HepG2 (cell line): ENCODE measurements around the gene SLC9B2. TPM values are rescaled to one million over a fixed set of nuclear protein-coding genes. Genes with fewer than 3 reads are reported as not detected.

Experiments used
- ASH2L ChIP-seq: fragments of 300-600, 200-600 bp; sonication (generic); IDR thresholded peaks from 2 replicates; pipeline ENCODE4 v1.7.0; 2017; ENCODE audit warnings: low read depth, mild to moderate bottlenecking, moderate library complexity, mixed read lengths, low read length; ENCODE audit not compliant: insufficient read length
- CCDC6 ChIP-seq: sonication (generic); formaldehyde crosslinking; IDR thresholded peaks from 2 replicates; pipeline ENCODE4 v1.8.1; 2022; ENCODE audit warnings: mild to moderate bottlenecking, missing genetic modification reagents, moderate library complexity
- ELF1 ChIP-seq: sonication (generic); formaldehyde crosslinking; IDR thresholded peaks from 2 replicates; pipeline ENCODE4 v1.4.0; 2020; ENCODE audit warnings: missing genetic modification reagents
- EP300 ChIP-seq, 3 experiments: sonication (generic) in 1 of 3; formaldehyde crosslinking in 1 of 3; IDR thresholded peaks; 2 replicates each; pipeline versions ENCODE4 v1.5.1 to v1.6.1; 2011 to 2020; ENCODE audit warnings: low read depth in 2 of 3, low read length in 2 of 3, borderline replicate concordance in 1 of 3, improper control_type of control experiment in 1 of 3, mild to moderate bottlenecking in 1 of 3, missing genetic modification reagents in 1 of 3, moderate library complexity in 1 of 3
- MAFK ChIP-seq, 2 experiments: IDR thresholded peaks in 1 of 2; conservative IDR thresholded peaks in 1 of 2; 2 replicates each; pipeline ENCODE4 v1.6.1; 2011; ENCODE audit warnings: improper control_type of control experiment in 2 of 2, low read length in 2 of 2
- PAXIP1 ChIP-seq: sonication (generic); formaldehyde crosslinking; conservative IDR thresholded peaks from 2 replicates; pipeline ENCODE4 v1.4.0; 2020; ENCODE audit warnings: mild to moderate bottlenecking, missing genetic modification reagents, moderate library complexity
- PHF5A ChIP-seq: IDR thresholded peaks from one replicate; pipeline ENCODE4 v1.6.1; 2018; ENCODE audit warnings: low read depth, missing genetic modification reagents; ENCODE audit not compliant: unreplicated experiment
- POLR2AphosphoS5 ChIP-seq: IDR thresholded peaks from 2 replicates; pipeline ENCODE4 v1.6.1; 2012; ENCODE audit warnings: low read depth, low read length
- SMARCE1 ChIP-seq: fragments of 450-650 bp; IDR thresholded peaks from 2 replicates; pipeline ENCODE4 v1.6.1; 2017; ENCODE audit warnings: borderline replicate concordance
- SOX13 ChIP-seq, 3 experiments: fragments of 450-650 bp in 1 of 3; sonication (generic) in 1 of 3; formaldehyde crosslinking in 1 of 3; IDR thresholded peaks in 2 of 3; conservative IDR thresholded peaks in 1 of 3; 2 replicates each; pipeline versions ENCODE4 v1.5.0 to v1.6.1; 2016 to 2020; ENCODE audit warnings: antibody characterized with exemption in 1 of 3, mild to moderate bottlenecking in 1 of 3, missing compliant biosample characterization in 1 of 3, missing genetic modification reagents in 1 of 3, moderate library complexity in 1 of 3
- SP4 ChIP-seq: sonication (generic); formaldehyde crosslinking; IDR thresholded peaks from 2 replicates; pipeline ENCODE4 v1.8.1; 2023; ENCODE audit warnings: mild to moderate bottlenecking, missing genetic modification reagents
- TBX2 ChIP-seq: sonication (generic); formaldehyde crosslinking; IDR thresholded peaks from 2 replicates; pipeline ENCODE4 v1.5.0; 2020; ENCODE audit warnings: missing genetic modification reagents, mild to moderate bottlenecking, borderline replicate concordance
- TGIF2 ChIP-seq: IDR thresholded peaks from 2 replicates; pipeline ENCODE4 v1.6.1; 2016; ENCODE audit warnings: control low read depth, missing compliant biosample characterization
- THAP11 ChIP-seq: IDR thresholded peaks from 2 replicates; pipeline ENCODE4 v1.6.1; 2016; ENCODE audit warnings: missing biosample characterization, missing genetic modification reagents
- ZBTB33 ChIP-seq: sonication (generic); formaldehyde crosslinking; IDR thresholded peaks from 2 replicates; pipeline ENCODE4 v1.4.0; 2020; ENCODE audit warnings: missing genetic modification reagents
- ZFP36L1 ChIP-seq: sonication (generic); formaldehyde crosslinking; IDR thresholded peaks from 2 replicates; pipeline ENCODE4 v1.8.0; 2022; ENCODE audit warnings: mild to moderate bottlenecking, missing genetic modification reagents, moderate library complexity
- ZNF101 ChIP-seq: sonication (generic); formaldehyde crosslinking; IDR thresholded peaks from 2 replicates; pipeline ENCODE4 v1.4.0; 2020; ENCODE audit warnings: mild to moderate bottlenecking, low read depth, missing genetic modification reagents, borderline replicate concordance
- ZNF3 ChIP-seq: IDR thresholded peaks from 2 replicates; pipeline ENCODE4 v1.7.0; 2017; ENCODE audit warnings: inconsistent platforms
- ZNF468 ChIP-seq: sonication (generic); formaldehyde crosslinking; IDR thresholded peaks from 2 replicates; pipeline ENCODE4 v1.8.0; 2022; ENCODE audit warnings: mild to moderate bottlenecking, moderate library complexity, missing genetic modification reagents
- ZNF552 ChIP-seq: sonication (generic); formaldehyde crosslinking; IDR thresholded peaks from 2 replicates; pipeline ENCODE4 v1.9.0; 2022; ENCODE audit warnings: missing genetic modification reagents, mild to moderate bottlenecking, borderline replicate concordance
- ZNF572 ChIP-seq: sonication (generic); formaldehyde crosslinking; IDR thresholded peaks from 2 replicates; pipeline ENCODE4 v1.5.1; 2020; ENCODE audit warnings: mild to moderate bottlenecking, missing genetic modification reagents
- ZNF713 ChIP-seq: sonication (generic); formaldehyde crosslinking; IDR thresholded peaks from 2 replicates; pipeline ENCODE4 v1.4.0; 2020; ENCODE audit warnings: mild to moderate bottlenecking, missing genetic modification reagents
- ZNF790 ChIP-seq: sonication (generic); formaldehyde crosslinking; IDR thresholded peaks from 2 replicates; pipeline ENCODE4 v1.8.0; 2022; ENCODE audit warnings: missing genetic modification reagents, mild to moderate bottlenecking, borderline replicate concordance
- ZNF792 ChIP-seq: IDR thresholded peaks from 2 replicates; pipeline ENCODE4 v1.6.1; 2016
- ZNF878 ChIP-seq: sonication (generic); formaldehyde crosslinking; IDR thresholded peaks from 2 replicates; pipeline ENCODE4 v1.8.1; 2023; ENCODE audit warnings: mild to moderate bottlenecking, missing genetic modification reagents, moderate library complexity
- polyA plus RNA-seq, 8 experiments: library from polyadenylated mRNA; depleted of rRNA in 3 of 8; stranded (reverse) in 7 of 8; unstranded in 1 of 8; fragments of >200 nt; fragmentation: Illumina TruSeq in 4 of 8; extraction: Trizol in 4 of 8; gene quantifications; 2 replicates each; pipeline versions ENCODE4 v1.2.1 to v1.2.3, GENCODE V29; 2011 to 2016; ENCODE audit warnings: low read depth in 4 of 8, missing spikeins in 1 of 8, mixed read lengths in 1 of 8; ENCODE audit not compliant: insufficient read depth in 1 of 8
- total RNA-seq, 5 experiments: library from RNA; depleted of rRNA; stranded (reverse); fragments of >200 nt; fragmentation: Illumina TruSeq; extraction: Trizol; gene quantifications; 2 replicates each; pipeline ENCODE4 v1.2.3, GENCODE V29; 2016; ENCODE audit warnings: low read depth in 1 of 5

The SLC9B2 gene
- total and polyA plus RNA-seq, 2 of the 13 experiments (the other 11 are each of a cell fraction or from before 2014, with no cell fraction given), result 23.5 to 38.5 TPM

- TF ChIP-seq ZBTB33 (CRISPR knock-in tag) (no peak), ZNF792 (CRISPR knock-in tag) (no peak), TGIF2 (CRISPR knock-in tag) (no peak), MAFK (conservative IDR thresholded peaks at IDR 0.05 in 1 of 2, IDR thresholded peaks at IDR 0.05 in 1 of 2; ENCODE audit: low read length in 2 of 2) (no peak), TBX2 (no peak), ZNF101 (no peak), ZNF713 (no peak), ELF1 (CRISPR knock-in tag) (peak; percentile 48; the same call in 1 of the 2 replicates), THAP11 (peak; percentile 100), ASH2L (peak; percentile 40), ZNF878 (no peak), PAXIP1 (CRISPR knock-in tag) (no peak), ZNF552 (no peak), SP4 (no peak), ZFP36L1 (no peak), ZNF468 (no peak), ZNF572 (CRISPR knock-in tag) (no peak), POLR2AphosphoS5 (peak; percentile 45; the same call in 1 of the 2 replicates), EP300 (IDR thresholded peaks at IDR 0.05; ENCODE audit: low read depth in 2 of 2, low read length in 2 of 2) (0 out of 4 replicates have a peak, but pooled peaks of 1 of the 2 experiments have one; percentile 5), EP300 (CRISPR knock-in tag; IDR thresholded peaks at IDR 0.05; ENCODE audit: borderline replicate concordance) (no peak), PHF5A (CRISPR knock-in tag) (no peak), ZNF790 (CRISPR knock-in tag) (no peak), SOX13 (IDR thresholded peaks at IDR 0.05) (no peak), SOX13 (CRISPR knock-in tag; conservative IDR thresholded peaks at IDR 0.05 in 1 of 2, IDR thresholded peaks at IDR 0.05 in 1 of 2) (0 out of 4 replicates have a peak, but pooled peaks of 1 of the 2 experiments have one; percentile 23), SMARCE1 (no peak), CCDC6 (CRISPR knock-in tag) (no peak), ZNF3 (CRISPR knock-in tag) (no peak)
Measured at GRCh38 chr4:103099691-103100392, 23.3 kb upstream of the SLC9B2 start, which contains the start of gene BDH2 (continued).
